NCI-H1092 (cell line): ENCODE measurements around the gene AKAP13.
"Not testable (repeated sequence)": the region's sequence is repeated elsewhere in the genome, so short reads cannot be mapped to it uniquely, and the experiment has no call there.

ENCODE experiments used
- DNase-seq: peaks from one replicate; lab custom pipeline; 2025; lab: John Stamatoyannopoulos, UW

The AKAP13 gene

GRCh38 chr15:85625166-85625830, 244.9 kb downstream of the AKAP13 start:
- DNase-seq, result no peak

GRCh38 chr15:85625856-85626255, 245.5 kb downstream of the AKAP13 start:
- DNase-seq, result no peak

- DNase-seq, result no peak
Measured at GRCh38 chr15:85627213-85627935, 247.0 kb downstream of the AKAP13 start.

GRCh38 chr15:85630311-85630710, 249.9 kb downstream of the AKAP13 start:
- no peak for DNase-seq

- no peak for DNase-seq
Measured at GRCh38 chr15:85631018-85631417, 250.6 kb downstream of the AKAP13 start.

- no peak for DNase-seq
Measured at GRCh38 chr15:85632014-85632413, 251.6 kb downstream of the AKAP13 start.

- no peak for DNase-seq
Measured at GRCh38 chr15:85633859-85634258, 253.5 kb downstream of the AKAP13 start.

- no peak for DNase-seq
Measured at GRCh38 chr15:85636351-85636750, 255.9 kb downstream of the AKAP13 start.

GRCh38 chr15:85639752-85640381, 259.5 kb downstream of the AKAP13 start:
- DNase-seq, result no peak

- DNase-seq, result no peak
Measured at GRCh38 chr15:85642065-85642692, 261.8 kb downstream of the AKAP13 start.

GRCh38 chr15:85642693-85643066, 262.3 kb downstream of the AKAP13 start:
- no peak for DNase-seq

- no peak for DNase-seq
Measured at GRCh38 chr15:85646538-85647091, 266.2 kb downstream of the AKAP13 start.

GRCh38 chr15:85649372-85649771, 269.0 kb downstream of the AKAP13 start:
- DNase-seq, result no peak

- DNase-seq, result no peak
Measured at GRCh38 chr15:85651548-85651947, 271.1 kb downstream of the AKAP13 start.

- no peak for DNase-seq
Measured at GRCh38 chr15:85652457-85652856, 272.1 kb downstream of the AKAP13 start.

- no peak for DNase-seq
Measured at GRCh38 chr15:85657132-85657531, 276.7 kb downstream of the AKAP13 start.

GRCh38 chr15:85658816-85659215, 278.4 kb downstream of the AKAP13 start:
- DNase-seq, result no peak

- DNase-seq, result no peak
Measured at GRCh38 chr15:85661859-85662258, 281.5 kb downstream of the AKAP13 start.

- not testable (repeated sequence) for DNase-seq
Measured at GRCh38 chr15:85665677-85666076, 285.3 kb downstream of the AKAP13 start.

GRCh38 chr15:85667491-85668424, 287.4 kb downstream of the AKAP13 start:
- no peak for DNase-seq

- no peak for DNase-seq
Measured at GRCh38 chr15:85671156-85671555, 290.8 kb downstream of the AKAP13 start.
